HG03159 (cell line): ENCODE measurements around the gene SKOR2.
"Not testable (repeated sequence)": the region's sequence is repeated elsewhere in the genome, so short reads cannot be mapped to it uniquely, and the experiment has no call there.

Source experiments
- ATAC-seq: cut with Tn5 transposase; IDR thresholded peaks from one replicate; pipeline ENCODE4 v1.9.1; 2021; ENCODE audit warnings: mild to moderate bottlenecking, moderate library complexity; ENCODE audit not compliant: unreplicated experiment

SKOR2 gene

DNA sequence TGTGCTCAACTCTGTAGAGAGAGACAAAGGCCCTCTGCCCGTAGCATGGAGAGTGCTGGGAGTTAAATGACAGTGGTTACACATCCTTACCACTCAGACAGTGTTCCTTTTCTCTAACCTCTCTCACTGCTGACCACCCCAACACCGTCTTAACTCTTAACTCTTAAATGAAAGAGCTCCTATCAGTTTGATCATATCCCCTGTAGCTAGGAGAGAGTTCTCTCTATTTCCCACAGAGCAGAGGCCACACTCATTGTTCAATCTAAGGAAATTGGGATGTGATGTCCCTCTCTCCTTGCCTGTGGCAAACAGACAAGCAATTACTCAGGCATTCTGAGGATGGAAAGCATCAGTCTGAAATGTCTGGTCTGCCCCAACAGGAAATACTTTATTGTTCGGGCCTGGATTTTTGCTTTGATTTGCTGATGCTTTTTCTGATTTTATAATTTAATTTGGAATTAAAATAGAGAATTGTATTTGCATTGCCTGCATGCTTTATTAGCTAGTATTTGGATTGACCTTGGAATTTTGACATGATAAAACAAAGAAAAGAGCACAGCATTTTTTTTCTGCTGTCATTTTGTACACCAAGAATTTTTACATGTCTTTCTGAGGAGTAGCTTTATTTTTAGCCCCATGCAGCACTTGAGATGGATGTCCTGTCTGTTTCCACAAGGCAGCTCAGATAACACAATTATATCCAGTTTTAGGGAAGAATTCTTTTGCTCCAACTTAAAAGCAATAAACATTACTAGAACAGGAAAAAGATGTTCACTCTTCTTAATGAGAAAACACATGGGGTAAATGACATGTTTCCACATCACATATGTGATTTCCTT is 47.6 kb downstream of the SKOR2 start:
- ATAC-seq = no peak

DNA sequence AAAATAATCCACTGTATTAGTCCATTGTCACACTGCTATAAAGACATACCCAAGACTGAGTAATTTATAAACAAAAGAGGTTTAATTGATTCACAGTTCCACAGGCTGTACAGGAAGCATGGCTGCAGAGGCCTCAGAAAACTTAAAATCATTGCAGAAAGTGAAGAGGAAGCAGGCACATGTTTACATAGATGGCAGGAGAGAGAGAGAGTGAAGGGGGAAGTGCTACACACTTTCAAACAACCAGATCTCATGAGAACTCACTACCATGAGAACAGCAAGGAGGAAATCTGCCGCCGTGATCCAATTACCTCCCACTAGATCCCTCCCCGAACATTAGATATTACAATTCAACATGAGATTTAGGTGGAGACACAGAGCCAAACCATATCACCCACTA is 55.5 kb downstream of the SKOR2 start:
- ATAC-seq = not testable (repeated sequence)

DNA sequence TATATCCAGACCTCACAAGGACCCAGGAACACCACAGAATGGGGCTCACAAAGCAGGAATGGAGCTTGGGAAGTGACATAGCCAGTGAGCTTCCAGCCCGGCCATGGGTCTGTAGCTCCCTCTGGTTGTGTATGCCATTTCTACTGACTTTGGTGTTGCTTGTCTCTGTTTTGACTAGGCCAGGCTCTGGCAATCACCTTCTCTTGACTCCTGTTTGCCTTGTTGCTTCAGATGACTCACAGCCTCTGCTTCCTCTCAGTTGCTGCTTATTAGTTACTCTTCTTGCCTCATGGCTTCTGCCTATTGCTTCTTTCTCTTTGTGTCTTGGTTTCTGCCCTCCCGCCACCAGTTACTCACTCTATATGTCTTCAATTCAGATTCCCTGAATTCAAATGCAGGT is 59.5 kb downstream of the SKOR2 start:
- no peak for ATAC-seq

DNA sequence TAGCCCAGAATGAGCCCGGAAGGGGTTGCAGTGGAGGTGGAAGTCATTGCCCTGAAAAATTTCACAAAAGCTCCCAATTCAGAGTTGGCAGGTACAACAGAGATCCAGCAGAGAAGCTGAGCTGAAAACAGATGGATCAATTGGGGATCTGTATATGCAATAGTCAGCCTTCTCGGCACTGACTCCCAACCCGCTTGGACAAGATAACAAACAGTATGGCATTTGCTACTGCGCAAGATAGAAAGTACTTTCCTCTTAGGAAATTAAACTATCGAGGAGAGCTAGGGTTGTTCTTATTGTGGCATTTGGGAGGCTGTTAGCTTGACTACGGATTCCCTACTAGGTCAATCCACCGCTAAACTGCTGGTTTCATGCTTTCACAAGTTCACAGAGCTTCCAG is 63.7 kb downstream of the SKOR2 start:
- ATAC-seq = no peak

DNA sequence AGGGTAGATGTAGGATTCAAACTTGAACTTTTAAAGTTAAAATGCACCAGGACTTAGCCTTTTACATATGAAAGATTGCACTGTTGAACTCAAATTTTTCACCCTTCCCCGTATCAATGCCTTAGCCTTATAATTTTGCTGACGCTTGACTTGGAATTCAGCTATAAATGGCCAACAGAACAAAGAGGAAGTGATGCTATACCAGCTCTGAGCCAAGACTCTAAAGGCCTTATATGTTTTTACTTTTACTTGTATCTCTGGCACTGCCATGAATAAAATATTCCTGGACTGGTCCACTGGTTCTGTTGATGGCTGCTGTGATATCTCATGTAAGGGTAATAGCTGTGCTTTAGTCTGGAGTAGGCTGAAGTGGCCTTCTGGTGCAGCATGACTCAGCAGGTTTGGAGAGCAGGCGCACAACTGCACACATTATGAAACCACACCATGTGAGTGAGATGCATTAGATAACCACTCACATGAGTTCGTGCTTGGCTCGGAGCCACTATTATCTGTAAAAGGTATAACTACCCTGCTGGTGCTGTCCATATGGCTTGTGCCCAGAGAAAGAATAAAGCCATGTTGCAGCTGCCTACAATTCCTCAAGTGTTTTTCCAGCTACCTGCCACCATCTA is 66.9 kb downstream of the SKOR2 start:
- ATAC-seq = no peak

DNA sequence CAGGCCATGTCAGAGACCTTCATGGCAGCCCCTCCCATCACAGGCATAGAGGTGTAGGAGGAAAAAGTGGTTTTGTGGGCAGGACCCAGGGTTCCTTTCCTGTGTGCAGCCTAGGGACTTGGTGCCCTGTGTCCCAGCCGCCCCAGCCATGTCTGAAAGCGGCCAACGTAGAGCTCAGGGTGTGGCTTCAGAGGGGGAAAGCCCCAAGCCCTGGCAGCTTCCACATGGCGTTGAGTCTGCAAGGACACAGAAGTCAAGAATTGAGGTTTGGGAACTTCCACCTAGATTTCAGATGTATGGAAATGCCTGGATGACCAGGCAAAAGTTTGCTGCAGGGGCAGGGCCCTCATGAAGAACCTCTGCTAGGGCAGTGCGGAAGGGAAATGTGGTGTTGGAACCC is 69.3 kb downstream of the SKOR2 start:
- ATAC-seq = not testable (repeated sequence)

DNA sequence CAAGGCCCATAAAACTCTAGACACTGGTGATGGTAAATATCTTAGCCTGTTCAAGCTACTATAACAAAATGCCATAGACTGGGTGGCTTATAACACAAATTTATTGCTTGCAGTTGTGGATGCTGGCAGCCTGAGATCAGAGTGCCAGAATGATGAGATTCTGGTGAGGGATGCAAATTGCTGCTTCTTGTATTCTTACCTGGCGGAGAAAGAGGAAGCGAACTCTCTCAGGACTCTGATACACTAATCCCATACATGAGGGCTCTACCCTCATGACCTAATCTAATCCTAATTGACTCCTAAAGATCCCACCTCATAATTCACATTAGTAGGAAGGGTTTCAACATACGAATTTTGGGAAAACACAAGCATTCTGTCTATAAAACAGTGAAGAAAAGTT is 70.7 kb downstream of the SKOR2 start:
- no peak for ATAC-seq

DNA sequence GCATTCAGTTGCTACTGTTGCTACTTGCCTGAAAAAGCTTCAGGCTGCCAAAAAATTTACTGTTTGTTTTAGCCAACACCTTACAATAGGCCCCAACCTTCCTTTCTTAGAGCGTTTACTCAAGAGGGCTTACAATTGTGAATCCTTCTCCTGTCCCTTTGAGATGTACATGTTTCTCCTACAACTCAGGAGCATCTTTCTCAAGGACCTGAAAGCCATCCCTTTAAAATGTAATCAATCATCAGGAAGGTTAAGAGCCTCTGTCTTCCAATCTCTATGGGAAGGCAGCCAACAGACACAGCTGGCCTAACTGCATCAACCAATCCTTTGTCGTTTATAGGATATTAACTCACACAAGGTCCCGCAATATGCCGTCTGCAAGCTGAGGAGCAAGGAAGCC is 71.9 kb downstream of the SKOR2 start:
- no peak for ATAC-seq

DNA sequence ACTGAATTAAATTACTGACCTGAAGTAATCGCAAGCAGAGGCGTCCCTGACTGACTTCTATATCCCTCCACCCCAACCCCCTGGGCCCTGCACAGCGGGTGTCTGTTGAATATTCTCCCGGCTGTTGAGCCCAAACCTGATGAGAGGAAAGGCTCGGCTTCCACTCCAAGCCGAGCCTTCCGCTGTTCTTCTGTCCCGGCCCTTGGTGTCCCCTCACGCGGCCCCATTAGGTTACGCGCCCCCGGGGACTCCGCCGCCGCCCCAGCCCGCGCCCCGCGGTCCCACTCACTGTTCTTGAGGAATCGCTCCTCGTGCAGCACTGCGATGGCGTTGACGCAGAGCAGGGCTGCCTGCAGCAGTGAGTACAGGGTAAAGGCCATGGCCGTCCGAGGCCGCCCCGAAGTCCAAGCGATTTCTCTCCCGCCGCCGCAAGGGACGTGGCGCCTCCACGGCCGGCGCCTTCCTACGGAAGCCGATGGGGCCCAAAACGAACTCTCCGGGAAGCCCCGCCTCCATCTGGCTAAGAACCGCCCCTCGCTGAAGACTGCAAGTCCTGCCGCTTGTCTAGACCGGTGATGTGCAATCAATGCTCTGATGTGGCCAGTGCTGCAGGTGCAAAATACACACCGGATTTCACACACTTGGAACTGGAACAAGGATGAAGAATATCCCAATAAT is 75.4 kb downstream of the SKOR2 start, which contains the start of gene IER3IP1:
Gene IER3IP1 (minus strand): TSS at position 467 of the 678 bp plus-strand sequence. CDS start 87 bp downstream, at position 380.
- peak; percentile 90 for ATAC-seq

DNA sequence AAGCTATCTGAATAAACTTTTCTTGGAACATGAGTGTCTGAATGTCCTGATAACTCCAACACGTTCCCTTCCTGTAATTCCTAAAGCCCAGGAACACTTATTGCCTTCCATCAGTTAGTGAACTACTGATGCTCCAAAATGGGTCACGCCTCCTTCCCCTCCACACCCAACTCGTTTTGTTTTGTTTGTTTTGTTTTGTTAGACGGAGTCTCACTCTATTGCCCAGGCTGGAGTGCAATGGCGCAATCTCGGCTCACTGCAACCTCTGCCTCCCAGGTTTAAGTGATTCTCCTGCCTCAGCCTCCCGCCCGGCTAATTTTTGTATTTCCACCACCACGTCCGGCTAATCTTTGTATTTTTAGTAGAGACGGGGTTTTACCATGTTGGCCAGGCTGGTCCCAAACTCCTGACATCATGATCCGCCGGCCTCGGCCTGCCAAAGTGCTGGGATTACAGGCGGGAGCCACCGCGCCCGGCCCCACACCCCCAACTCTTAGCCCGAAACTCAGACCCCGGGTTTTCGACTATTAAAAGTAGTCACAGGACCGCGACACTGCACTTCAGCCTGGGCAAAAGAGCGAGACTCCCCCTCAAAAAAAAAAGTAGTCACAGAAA is 76.1 kb downstream of the SKOR2 start:
- peak; percentile 22 for ATAC-seq

DNA sequence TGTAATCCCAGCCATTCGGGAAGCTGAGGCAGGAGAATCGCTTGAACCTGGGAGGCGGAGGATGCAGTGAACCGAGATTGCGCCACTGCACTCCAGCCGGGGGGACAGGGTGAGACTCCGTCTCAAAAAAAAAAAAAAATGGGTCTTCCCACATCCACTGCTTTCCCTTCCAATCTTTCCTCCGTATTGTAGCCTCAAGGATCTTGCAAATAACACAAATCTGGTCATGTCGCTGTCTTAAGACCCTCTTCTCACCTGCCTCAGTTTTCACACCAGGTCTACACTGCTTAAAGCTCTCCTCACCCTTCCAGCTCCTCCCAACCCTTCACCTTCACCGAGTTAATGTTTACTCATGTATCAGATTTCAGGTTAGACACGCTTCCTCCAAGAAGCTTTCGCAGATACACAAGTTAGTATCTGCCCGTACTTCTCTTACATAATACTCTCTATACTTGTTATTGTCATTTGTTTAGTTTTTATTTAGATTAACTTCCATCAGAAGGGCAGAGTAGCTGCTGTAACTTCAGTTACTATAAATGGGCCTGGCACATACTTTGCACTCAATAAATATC is 76.8 kb downstream of the SKOR2 start:
- no peak for ATAC-seq

DNA sequence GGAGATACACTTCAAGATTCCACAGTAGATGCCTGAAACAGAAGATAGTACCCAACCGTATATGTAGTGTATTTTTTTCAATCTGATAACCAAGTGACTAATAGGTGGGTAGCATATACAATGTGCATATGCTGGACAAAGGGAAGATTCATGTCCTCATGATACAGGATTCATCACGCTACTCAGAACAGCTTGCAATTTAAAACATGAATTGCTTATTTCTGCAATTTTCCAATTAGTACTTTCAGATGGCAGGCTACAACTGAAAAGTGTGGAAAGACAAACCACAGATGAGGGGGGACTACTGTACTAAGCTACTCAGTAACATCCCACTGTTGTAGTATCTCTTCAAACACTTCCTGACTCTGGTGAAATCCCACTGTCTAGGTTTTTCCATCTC is 79.0 kb downstream of the SKOR2 start:
- no peak for ATAC-seq

DNA sequence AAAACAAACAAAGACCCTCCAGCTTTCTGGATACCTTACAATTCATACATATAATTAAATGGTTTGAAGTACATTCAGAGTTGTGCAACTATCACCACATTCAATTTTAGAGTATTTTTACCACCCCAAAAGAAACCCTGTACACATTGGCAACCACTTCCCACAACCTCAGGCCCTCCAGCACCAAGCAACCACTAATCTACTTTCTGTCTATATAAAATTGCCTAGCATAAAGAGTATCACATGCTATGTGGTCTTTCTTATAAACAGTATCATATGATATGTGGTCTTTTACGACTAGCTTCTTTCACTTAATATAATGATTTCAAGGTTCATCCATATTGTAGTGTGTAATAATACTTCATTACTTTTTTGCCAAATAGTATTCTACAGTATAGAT is 82.5 kb downstream of the SKOR2 start:
- no peak for ATAC-seq

DNA sequence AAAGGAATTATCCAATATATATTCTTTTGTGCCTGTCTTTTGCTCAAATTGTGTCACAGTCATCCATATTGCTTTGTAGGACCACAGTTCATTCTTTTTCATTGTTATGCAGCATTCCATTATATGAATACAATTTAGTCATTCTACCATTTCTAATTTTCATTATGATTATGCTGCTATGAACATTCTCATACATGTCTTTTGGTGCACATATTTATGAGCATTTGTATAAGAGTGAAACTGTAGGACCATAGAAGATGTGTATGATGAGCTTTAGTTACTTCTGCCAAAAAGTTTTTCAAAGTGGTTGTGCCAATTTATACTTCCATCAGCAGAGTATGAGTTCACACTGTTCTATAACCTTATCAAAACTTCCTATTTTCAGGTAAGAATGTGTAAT is 83.0 kb downstream of the SKOR2 start:
- ATAC-seq = no peak

DNA sequence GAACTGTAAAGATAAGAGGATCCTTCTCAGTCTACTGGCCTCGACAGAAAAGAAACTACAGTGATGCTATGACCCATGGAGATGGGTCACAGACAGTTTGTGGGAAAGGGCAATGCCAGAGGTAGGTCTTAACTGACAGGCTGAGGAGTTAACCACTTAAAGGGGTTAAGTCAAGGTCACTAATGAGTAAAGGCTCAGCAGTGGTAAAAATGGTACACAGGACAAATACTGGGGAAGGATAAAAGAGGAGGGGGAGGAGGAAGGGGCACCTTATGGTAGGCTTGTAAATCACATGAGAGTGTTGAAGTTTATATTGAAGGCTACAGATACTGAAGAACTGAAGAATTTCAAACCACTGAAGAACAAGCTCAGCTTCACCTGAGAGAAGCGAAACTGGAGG is 85.2 kb downstream of the SKOR2 start:
- no peak for ATAC-seq

DNA sequence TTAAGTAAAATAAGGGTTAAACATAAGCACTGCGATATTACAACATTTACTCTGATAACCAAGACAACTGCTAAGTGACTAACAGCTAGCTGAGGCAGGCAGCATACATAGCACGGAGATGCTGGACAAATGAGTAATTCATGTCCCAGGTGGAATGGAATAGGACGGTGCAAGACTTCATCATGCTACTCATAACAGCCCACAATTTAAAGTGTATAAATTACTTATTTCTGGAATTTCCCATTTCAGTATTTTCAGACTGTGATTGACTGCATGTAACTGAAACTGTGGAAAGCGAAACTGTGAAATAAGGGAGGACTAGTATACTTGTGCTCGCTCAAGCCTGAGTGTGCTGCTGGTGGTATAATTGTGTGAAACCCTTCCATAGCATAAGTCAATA is 88.2 kb downstream of the SKOR2 start:
- ATAC-seq = peak; percentile 84

DNA sequence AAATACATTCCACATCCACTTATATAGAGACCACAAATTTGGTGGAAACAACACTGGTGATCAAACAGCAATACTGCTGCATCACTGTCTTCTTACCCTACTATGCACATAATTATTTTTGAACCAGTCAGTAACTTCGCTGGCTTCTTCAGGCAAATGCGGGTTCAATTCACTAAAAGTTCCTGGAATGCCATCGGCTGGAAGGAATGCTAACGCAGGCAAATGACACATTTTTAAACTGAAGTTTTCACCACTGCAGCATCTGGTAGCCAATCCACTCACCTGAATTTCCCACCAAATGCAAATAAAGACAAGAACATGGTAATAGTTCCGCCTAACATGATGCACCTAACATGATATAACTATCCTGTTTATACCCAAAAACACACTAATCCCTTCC is 91.2 kb downstream of the SKOR2 start:
- no peak for ATAC-seq

DNA sequence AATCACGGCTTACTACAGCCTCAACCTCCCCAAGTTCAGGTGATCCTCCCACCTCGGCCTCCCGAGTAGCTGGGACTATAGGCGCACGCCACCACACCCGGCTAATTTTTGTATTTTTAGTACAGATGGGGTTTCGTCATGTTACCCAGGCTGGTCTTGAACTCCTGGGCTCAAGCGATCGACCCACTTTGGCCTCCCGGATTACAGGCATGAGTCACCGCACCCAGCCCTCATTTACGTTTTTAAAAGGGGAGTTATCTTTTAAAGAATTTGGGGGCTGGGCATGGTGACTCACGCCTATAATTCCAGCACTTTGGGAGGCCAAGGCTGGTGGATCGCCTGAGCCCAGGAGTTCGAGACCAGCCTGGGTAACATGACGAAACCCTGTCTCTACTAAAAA is 93.1 kb downstream of the SKOR2 start:
- ATAC-seq = not testable (repeated sequence)
